ENCODE results near the gene ERC2.

Gene ERC2

DNA sequence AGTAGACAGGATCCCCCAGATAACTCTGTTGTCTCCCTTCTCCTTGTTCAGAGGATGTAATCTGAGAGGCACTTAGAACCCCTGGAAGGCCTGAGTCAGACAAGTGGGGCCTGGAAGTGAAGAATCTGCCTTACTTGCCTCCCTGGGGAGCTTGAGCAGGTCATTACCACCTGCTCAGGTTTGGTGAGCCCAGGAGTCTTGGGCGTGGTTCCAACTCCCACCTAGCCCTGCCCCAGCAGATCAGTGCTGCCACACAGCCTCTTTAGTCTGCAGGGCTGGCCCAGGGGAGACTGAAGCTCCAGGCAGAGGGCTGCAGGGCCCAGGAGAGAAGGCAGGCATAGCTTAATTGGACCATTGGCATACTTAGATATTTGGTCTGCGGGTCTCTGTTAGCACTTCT, 230.0 kb downstream of the ERC2 start:
- no peak for DNase-seq

- no peak for DNase-seq
Observed at GRCh38 chr3:56233742-56234141, 234.5 kb downstream of the ERC2 start.

DNA sequence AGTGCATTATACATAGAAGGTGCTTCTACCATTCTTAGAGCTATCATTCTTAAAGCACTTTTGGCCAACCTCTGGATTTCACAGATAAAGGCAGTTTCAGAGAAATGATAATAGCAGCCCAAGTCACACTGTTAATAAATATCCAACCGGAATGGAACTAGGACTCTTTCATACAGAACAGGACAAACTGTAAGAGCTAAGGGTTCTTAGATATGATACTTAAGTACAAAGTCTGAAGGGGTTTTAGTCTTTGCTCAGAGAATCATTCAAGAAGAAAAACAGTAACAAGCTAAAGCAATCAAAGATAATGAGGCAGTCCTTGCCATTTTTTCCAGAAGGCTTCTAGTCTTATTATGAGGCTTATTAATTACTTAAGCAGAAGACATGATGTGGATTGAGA, 239.0 kb downstream of the ERC2 start:
- DNase-seq, result no peak

- DNase-seq, result no peak
Observed at GRCh38 chr3:56222866-56223265, 245.4 kb downstream of the ERC2 start.

DNA sequence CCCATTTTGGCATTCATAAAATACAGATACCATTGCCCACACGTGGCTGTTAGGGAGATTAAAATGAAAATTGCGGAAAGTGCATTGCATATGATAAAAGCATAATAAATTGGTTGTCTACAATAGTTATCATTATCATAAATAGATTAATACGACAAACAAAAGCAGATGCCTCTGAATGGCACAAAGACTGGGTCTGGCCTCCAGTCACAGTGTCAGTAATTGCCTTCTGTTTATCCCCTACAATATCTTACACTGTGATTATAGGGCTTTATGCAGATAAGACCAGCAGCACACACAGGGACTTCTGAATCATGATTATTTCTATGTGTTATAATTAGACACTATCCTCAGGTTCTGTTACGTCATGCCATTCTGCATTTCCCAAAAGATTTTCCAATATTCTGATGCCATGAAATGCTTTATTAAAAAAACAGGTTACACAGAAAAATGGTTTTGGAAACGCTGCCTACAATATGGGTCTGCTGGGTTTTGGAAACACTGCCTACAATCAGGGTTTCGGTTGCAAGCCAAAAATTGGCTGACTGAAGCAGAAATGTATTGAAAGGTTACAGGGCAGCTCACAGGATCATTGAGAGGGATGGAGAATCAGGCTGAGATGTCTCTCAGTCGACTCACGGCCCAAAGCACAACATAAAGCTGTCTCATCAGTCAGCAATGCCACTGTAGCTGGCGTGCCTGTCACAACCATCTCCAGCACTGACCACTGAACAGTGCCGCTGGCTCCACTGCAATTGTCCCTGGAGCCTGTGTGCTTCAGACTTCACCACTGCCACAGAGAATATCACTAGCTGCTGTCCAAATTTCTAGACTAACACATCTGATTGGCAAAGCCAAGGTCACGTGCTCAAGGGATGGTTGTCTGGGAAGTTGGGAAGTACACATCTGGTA, 248.1 kb downstream of the ERC2 start:
- DNase-seq, result no peak

DNA sequence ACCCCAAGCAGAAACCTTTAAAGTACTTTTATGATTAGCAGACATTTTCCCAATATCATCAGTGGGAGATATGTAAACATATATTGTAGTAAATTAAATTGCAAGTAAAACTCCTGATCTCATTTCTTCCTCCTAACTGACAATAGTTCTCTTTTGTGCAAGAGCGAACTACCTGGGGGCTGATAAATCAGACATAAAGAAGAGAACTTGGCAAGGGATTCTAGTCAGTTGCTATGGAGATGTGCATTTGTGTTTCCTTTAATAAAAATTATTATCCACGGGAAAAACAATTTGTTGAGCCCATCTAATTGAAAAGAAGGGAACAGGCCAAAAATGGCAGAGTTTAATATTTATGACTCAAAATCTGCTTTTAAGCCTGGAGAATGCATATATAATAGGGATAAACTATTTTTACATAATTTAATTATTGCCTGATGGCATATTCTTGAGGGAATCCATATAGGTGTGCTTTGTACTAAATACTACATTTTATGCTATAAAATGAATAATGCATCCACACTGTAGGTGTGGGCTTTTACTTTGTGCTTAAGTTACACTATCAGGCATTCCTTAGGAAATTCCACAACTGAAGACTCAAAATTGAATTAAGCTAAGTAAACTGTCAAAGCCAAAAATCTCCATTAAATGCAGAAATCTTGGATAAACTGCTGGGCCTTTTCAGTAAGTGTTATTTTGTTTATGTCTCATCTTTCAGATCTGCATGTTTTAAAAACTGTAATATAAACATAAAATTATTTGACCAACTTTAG, 258.1 kb downstream of the ERC2 start:
- no peak for DNase-seq

DNA sequence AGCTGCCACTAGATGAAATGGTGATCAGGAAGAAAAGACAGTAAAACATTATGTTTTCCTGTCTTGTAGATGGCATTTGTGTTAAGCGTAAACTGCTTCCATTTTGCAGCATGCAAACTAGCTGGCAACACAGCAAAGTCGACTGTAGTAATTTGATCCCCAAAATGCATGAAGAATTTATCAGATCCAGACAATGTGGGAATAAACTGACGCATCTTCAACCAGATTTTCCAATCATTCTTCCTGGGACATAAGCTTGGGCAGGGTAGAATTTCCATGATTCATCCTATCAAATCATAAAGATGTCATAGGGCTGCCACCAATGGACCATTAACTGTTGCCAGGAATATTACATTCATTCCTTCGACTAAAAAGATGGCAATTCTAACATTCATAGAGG, 260.3 kb downstream of the ERC2 start:
- no peak for DNase-seq

GRCh38 chr3:56205406-56205805, 262.9 kb downstream of the ERC2 start:
- no peak for DNase-seq

DNA sequence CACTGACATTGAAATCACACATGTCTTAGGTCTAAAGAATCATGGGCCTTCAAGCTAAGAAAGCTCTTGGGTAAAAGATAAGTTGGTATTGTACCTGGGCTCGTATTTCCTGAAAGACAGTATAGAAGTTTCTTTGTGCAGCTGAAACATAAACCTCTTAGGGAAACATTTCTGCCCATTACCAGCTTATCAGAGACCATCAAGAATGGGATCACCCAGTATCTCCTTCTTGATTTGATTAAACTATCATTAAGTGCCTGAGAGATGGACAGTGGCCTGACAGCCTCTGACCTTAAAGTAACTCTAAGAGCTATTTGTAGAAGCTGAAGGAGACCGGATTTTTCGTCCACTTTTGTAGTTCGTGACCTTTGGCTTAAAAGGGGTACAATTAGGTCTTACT, 265.3 kb downstream of the ERC2 start:
- no peak for DNase-seq

DNA sequence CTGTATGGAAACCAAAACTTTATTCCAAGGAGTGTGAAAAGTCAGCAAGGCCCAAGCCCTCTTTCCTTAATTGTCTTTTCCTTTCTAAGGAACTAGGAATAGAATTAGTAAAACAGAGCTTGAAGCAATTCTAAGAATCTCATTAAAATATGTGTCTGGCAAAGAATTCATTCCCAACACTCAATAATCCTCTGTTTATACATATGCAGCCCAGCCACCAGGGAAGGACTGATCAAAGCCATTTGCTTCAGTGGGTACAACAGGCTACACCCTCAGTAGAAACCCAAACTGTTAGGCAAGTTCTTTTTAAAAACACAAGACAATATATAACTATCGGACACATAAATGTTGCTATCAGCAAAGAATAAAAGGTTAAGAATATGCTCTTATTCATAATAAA, 266.9 kb downstream of the ERC2 start:
- DNase-seq, result no peak

DNA sequence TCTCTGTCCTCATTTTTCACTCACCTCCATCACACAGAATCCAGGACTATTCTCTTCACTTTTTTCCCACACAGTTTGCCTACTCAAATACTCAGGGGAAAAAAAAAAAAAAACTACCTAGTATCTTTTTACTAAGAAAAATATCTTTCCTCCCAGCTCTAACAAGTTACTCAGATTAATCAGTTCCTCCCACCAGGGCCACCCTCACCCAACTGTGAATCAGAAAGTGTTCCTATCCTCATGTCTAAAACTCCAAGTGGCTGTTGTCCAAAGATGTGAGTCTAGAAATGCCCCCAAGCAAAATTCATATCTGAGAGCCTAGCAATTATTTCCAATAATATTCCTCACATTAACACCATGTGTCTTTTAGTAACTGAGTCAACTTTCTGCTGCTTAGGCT, 268.0 kb downstream of the ERC2 start:
- DNase-seq, result no peak

DNA sequence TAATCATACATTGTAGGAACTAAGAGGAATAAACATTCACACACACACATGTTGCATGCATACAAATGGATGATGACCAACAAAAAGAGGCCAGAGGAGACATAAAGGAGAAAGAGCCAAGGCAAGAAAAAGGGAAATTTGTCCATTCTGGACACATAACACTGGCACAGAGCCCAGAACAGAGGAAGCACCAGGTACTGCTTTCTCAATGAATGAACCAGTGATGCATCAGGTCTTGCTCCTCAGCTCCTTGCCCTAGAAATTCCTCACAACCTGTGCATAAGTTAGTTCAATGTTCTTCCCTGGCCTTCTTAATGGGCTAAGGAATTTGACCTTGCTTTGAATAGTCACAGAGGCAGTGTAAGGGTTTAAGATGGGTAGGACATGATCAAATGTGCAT, 270.3 kb downstream of the ERC2 start:
- no peak for DNase-seq

- no peak for DNase-seq
Observed at GRCh38 chr3:56197259-56197965, 270.9 kb downstream of the ERC2 start.

GRCh38 chr3:56196700-56197099, 271.6 kb downstream of the ERC2 start:
- DNase-seq, result no peak

- DNase-seq, result no peak
Observed at GRCh38 chr3:56193519-56193918, 274.7 kb downstream of the ERC2 start.

DNA sequence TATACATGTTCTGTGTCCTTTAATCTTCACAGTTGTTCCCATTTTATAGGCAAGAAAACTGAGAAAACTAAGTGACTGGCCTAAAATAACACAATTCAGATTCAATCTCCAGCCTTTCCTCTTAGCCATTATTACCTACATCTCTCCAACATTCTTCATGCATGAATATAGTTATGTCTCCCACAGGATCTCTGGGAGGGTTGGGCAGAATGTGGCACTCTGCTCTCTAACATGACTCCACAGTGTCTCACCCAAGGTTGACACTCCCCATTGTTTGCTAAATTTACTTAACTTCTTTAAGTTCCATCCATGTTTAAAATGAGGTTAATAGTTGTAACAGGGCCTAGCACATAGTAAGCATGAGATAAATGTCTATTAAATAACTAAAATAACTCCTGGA, 276.3 kb downstream of the ERC2 start:
- no peak for DNase-seq

GRCh38 chr3:56190771-56191305, 277.4 kb downstream of the ERC2 start:
- DNase-seq, result no peak

- DNase-seq, result no peak
Observed at GRCh38 chr3:56190130-56190529, 278.1 kb downstream of the ERC2 start.

DNA sequence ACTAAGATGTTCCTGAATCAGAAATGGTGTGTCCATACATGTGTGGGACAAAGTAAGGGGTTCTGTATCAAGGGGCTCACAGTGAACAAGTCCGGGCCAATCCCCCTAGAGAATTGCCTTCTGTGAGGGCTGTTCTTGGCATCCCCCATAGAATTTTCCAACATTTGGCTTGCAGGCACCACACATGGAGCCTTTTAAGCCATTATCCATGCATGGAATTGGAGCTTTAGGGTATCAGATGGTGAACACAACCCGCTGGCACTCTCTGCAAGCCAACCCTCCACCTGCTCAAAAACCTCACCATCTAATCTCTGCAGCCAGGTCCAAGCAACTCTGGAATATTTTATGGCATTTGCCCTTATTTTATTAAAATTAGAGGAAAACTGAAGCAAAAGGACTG, 278.7 kb downstream of the ERC2 start:
- peak; percentile 46 for DNase-seq

- no peak for DNase-seq
Observed at GRCh38 chr3:56188201-56188600, 280.1 kb downstream of the ERC2 start.

DNA sequence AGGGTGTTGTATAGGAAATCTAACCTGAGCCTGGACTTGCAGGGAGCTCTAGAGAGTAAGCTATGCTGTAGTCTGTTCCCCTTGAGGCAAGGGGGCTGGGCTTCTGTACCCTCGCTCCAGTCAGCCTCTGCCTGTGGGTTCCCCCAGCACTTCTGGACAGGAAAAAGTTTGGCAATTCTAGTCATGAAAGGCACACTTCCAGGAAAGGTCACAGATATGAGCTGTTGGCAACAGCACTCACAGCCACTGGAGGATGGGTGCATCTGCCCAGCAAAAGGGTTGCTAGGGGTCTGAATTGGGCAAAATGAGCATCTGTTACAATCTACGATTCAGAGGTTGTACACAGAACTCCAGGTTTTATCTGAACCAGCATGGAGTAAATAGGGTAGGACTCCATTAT, 281.2 kb downstream of the ERC2 start:
- DNase-seq, result no peak

- no peak for DNase-seq
Observed at GRCh38 chr3:56185827-56186226, 282.4 kb downstream of the ERC2 start.

GRCh38 chr3:56183529-56183928, 284.7 kb downstream of the ERC2 start:
- no peak for DNase-seq

All from right hindlimb (tissue), 1 donor.